ENCODE data around the gene VIPR1. TPM values are rescaled to one million over a fixed set of nuclear protein-coding genes. Genes with fewer than 3 reads are reported as not detected.

VIPR1 gene
- total and polyA plus RNA-seq, 2 donors (not counting 1 experiment from before 2014, with no cell fraction given) = 0.11 TPM; not detected in 1

DNA sequence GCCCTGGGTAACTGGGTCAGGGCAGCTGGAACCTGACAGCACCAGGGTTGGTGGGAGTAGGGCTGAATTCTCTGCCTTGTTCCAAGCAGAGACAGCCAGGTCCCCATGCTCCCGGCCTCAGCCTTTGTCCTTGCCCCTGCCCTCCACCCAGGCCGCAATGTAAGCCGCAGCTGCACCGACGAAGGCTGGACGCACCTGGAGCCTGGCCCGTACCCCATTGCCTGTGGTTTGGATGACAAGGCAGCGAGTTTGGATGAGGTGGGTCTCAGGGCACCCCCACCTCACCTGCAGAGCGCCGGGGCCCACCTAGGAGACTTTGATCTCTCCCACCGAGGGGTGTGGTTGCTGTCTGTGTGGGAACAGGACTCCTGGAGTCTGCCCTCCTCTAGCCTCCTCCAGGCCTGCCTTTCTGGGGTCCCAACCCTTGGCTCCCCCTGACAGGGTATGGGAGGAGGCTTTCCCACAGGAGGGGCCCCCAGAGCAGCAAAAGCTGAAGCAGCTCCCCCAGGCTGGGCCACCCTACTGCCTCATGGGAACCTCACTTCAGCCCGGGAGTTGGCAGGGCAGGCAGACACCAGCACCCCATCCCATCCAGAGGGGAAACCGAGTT lies 23.4 kb downstream of the VIPR1 start:
- no peaks in the 10 kb centered on the region for H3K4me1 ChIP-seq (ENCODE audit: control insufficient read depth, extremely low read depth, insufficient read depth, low read length)
- no peak for DNase-seq (ENCODE audit: low read depth in 2 of 2)

DNA sequence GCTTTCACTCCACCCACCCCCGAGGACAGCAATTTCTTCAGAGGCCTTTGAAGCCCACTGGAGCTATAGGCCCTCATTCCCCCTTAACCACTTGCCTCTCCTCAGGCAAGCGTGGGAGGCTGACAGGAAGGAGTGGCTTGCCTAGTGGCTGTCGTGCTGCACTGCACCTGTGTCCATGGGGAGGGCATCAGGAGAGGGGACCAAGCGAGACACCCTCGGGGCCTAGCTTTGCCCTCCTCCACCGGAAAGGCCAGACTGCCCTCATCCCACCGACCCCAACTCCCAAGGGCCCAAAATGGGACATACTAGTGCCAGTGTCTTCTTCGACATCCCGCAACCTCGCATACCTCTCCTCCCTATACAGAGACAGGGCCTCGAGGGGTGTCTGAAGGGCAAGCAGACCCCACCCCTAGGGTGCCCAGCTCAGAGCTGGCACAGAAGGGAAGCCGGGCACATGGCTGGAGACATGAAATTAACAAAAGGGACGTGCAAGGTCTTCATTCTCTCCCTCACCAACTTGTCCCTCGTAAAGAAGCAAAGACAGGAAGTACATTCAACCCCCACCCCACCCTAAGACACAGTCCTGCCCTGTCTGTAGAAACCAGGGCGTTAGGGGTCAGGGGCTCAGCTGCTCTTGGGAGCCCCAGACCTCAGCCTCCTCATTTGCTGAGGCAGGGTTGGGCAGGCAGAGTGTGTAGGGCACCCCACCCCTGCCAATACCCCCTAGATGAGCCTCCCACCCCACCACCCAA lies 24.3 kb downstream of the VIPR1 start:
- TF ChIP-seq, protein P1, sequence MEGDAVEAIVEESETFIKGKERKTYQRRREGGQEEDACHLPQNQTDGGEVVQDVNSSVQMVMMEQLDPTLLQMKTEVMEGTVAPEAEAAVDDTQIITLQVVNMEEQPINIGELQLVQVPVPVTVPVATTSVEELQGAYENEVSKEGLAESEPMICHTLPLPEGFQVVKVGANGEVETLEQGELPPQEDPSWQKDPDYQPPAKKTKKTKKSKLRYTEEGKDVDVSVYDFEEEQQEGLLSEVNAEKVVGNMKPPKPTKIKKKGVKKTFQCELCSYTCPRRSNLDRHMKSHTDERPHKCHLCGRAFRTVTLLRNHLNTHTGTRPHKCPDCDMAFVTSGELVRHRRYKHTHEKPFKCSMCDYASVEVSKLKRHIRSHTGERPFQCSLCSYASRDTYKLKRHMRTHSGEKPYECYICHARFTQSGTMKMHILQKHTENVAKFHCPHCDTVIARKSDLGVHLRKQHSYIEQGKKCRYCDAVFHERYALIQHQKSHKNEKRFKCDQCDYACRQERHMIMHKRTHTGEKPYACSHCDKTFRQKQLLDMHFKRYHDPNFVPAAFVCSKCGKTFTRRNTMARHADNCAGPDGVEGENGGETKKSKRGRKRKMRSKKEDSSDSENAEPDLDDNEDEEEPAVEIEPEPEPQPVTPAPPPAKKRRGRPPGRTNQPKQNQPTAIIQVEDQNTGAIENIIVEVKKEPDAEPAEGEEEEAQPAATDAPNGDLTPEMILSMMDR (conservative IDR thresholded peaks at IDR 0.05 in 1 of 2, IDR thresholded peaks at IDR 0.05 in 1 of 2; ENCODE audit: low read depth in 1 of 2, low read length in 2 of 2) = no peak
- TF ChIP-seq EZH2 (IDR thresholded peaks at IDR 0.05; ENCODE audit: low read length, missing control alignments) = no peak
- Histone ChIP-seq H3K9ac (ENCODE audit: insufficient read depth, low read length) (no peak overlapping the region), H3K9me3 (ENCODE audit: control insufficient read depth, insufficient read depth, low read depth, low read length) (no peaks in the 10 kb centered on the region), H3K27ac (ENCODE audit: insufficient read depth, low read length) (no peak overlapping the region), H2AFZ (ENCODE audit: low read length) (no peak overlapping the region), H4K20me1 (ENCODE audit: control insufficient read depth, extremely low read depth, insufficient read depth, low read length) (no peaks in the 10 kb centered on the region), H3K27me3 (ENCODE audit: control insufficient read depth, insufficient read depth, low read length) (no peaks in the 10 kb centered on the region), H3K4me2 (ENCODE audit: extremely low read depth, insufficient read depth, low read length) (no peak overlapping the region), H3K36me3 (ENCODE audit: control insufficient read depth, insufficient read depth, low read length) (no peaks in the 10 kb centered on the region), H3K79me2 (ENCODE audit: control insufficient read depth, insufficient read depth, low read length) (no peaks in the 10 kb centered on the region), H3K4me3 (replicated peaks in 1 of 4; ENCODE audit: control extremely low read depth in 1 of 4, insufficient read depth in 1 of 4, low read depth in 3 of 4, low read length in 4 of 4) (no peak overlapping the region), H3K4me1 (ENCODE audit: control insufficient read depth, extremely low read depth, insufficient read depth, low read length) (no peaks in the 10 kb centered on the region)
- DNase-seq (ENCODE audit: low read depth in 2 of 2) = no peak

More for the DNA sequence above, 23.4 kb downstream of the VIPR1 start:
- H3K36me3 ChIP-seq (ENCODE audit: control insufficient read depth, insufficient read depth, low read length) = no peaks in the 10 kb centered on the region
- H3K9me3 ChIP-seq (ENCODE audit: control insufficient read depth, insufficient read depth, low read depth, low read length) = no peaks in the 10 kb centered on the region
- no peak overlapping the region for H3K4me3 ChIP-seq (replicated peaks in 1 of 4; ENCODE audit: control extremely low read depth in 1 of 4, insufficient read depth in 1 of 4, low read depth in 3 of 4, low read length in 4 of 4)
- H4K20me1 ChIP-seq (ENCODE audit: control insufficient read depth, extremely low read depth, insufficient read depth, low read length) = no peaks in the 10 kb centered on the region
- no peaks in the 10 kb centered on the region for H3K27me3 ChIP-seq (ENCODE audit: control insufficient read depth, insufficient read depth, low read length)
- H3K27ac ChIP-seq (ENCODE audit: insufficient read depth, low read length) = no peak overlapping the region
- no peak overlapping the region for H3K9ac ChIP-seq (ENCODE audit: insufficient read depth, low read length)
- TF ChIP-seq EZH2 (IDR thresholded peaks at IDR 0.05; ENCODE audit: low read length, missing control alignments) = no peak
- TF ChIP-seq, protein P1 (conservative IDR thresholded peaks at IDR 0.05 in 1 of 2, IDR thresholded peaks at IDR 0.05 in 1 of 2; ENCODE audit: low read depth in 1 of 2, low read length in 2 of 2) = no peak
- H3K4me2 ChIP-seq (ENCODE audit: extremely low read depth, insufficient read depth, low read length) = no peak overlapping the region
- H2AFZ ChIP-seq (ENCODE audit: low read length) = no peak overlapping the region
- no peaks in the 10 kb centered on the region for H3K79me2 ChIP-seq (ENCODE audit: control insufficient read depth, insufficient read depth, low read length)

DNA sequence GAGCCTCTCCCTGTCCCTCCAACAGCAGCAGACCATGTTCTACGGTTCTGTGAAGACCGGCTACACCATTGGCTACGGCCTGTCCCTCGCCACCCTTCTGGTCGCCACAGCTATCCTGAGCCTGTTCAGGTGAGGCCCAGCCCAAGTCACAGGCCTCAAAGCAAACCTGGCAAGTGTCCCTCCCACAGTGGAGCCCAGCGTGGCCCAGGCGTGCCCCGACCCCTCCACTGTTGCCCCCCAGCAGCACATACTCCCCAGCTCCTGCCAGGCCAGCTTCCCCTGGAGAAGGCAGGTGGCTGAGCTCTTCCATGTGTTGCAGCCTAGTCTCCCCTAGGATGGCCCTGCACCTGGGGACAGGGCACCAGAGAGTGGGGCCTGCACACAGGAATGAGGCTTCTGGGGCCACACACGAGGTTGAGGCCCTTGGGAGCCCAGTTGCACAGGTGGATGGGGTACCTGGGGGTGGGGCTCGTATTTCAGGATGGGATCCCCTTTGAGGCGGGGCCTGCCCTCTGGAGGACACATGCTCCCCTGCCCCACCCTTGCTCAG lies 25.0 kb downstream of the VIPR1 start:
- Histone ChIP-seq H3K4me2 (ENCODE audit: extremely low read depth, insufficient read depth, low read length) (no peak overlapping the region), H3K4me1 (ENCODE audit: control insufficient read depth, extremely low read depth, insufficient read depth, low read length) (no peaks in the 10 kb centered on the region), H4K20me1 (ENCODE audit: control insufficient read depth, extremely low read depth, insufficient read depth, low read length) (no peaks in the 10 kb centered on the region), H3K79me2 (ENCODE audit: control insufficient read depth, insufficient read depth, low read length) (no peaks in the 10 kb centered on the region), H2AFZ (ENCODE audit: low read length) (no peak overlapping the region), H3K27ac (ENCODE audit: insufficient read depth, low read length) (no peak overlapping the region), H3K9ac (ENCODE audit: insufficient read depth, low read length) (no peak overlapping the region), H3K4me3 (replicated peaks in 1 of 4; ENCODE audit: control extremely low read depth in 1 of 4, insufficient read depth in 1 of 4, low read depth in 3 of 4, low read length in 4 of 4) (no peak overlapping the region), H3K9me3 (ENCODE audit: control insufficient read depth, insufficient read depth, low read depth, low read length) (no peaks in the 10 kb centered on the region), H3K27me3 (ENCODE audit: control insufficient read depth, insufficient read depth, low read length) (no peaks in the 10 kb centered on the region), H3K36me3 (ENCODE audit: control insufficient read depth, insufficient read depth, low read length) (no peaks in the 10 kb centered on the region)
- TF ChIP-seq EZH2 (IDR thresholded peaks at IDR 0.05; ENCODE audit: low read length, missing control alignments) = no peak
- TF ChIP-seq, protein P1 (conservative IDR thresholded peaks at IDR 0.05 in 1 of 2, IDR thresholded peaks at IDR 0.05 in 1 of 2; ENCODE audit: low read depth in 1 of 2, low read length in 2 of 2) = no peak
- no peak for DNase-seq (ENCODE audit: low read depth in 2 of 2)
